DMS53 treated with DMSO at 0.1 percent for 48 hours (cell line): ENCODE results near the gene TIGD2.
A peak's percentile ranks its signal among the peaks of the same experiment; 100 is the strongest.
"Not testable (repeated sequence)": the region's sequence is repeated elsewhere in the genome, so short reads cannot be mapped to it uniquely, and the experiment has no call there.

Source experiments
- DNase-seq: peaks from one replicate; lab custom pipeline; 2025; ENCODE audit not compliant: unreplicated experiment; lab: John Stamatoyannopoulos, UW

Gene TIGD2

GRCh38 chr4:89119166-89119565 lies 7.8 kb downstream of the TIGD2 start:
- DNase-seq, result no peak

- no peak for DNase-seq
These were observed 8.5 kb downstream of the TIGD2 start for GRCh38 chr4:89119836-89120235.

- no peak for DNase-seq
These were observed 10.2 kb downstream of the TIGD2 start for GRCh38 chr4:89121387-89122068.

GRCh38 chr4:89123451-89123851 lies 12.1 kb downstream of the TIGD2 start:
- peak; percentile 23 for DNase-seq

- no peak for DNase-seq
These were observed 14.8 kb downstream of the TIGD2 start for GRCh38 chr4:89125901-89126782.

GRCh38 chr4:89129080-89129640 lies 17.8 kb downstream of the TIGD2 start:
- DNase-seq, result no peak

- no peak for DNase-seq
These were observed 23.5 kb downstream of the TIGD2 start for GRCh38 chr4:89134775-89135319.

GRCh38 chr4:89136525-89136924 lies 25.2 kb downstream of the TIGD2 start:
- no peak for DNase-seq

- DNase-seq, result no peak
These were observed 25.9 kb downstream of the TIGD2 start for GRCh38 chr4:89137231-89137630.

- no peak for DNase-seq
These were observed 26.4 kb downstream of the TIGD2 start for GRCh38 chr4:89137695-89138094.

GRCh38 chr4:89140168-89140759 lies 28.9 kb downstream of the TIGD2 start:
- peak; percentile 64 for DNase-seq

GRCh38 chr4:89142691-89143669 lies 31.6 kb downstream of the TIGD2 start:
- DNase-seq, result no peak

- not testable (repeated sequence) for DNase-seq
These were observed 33.3 kb downstream of the TIGD2 start for GRCh38 chr4:89144652-89145051.

GRCh38 chr4:89146196-89146595 lies 34.9 kb downstream of the TIGD2 start:
- DNase-seq, result no peak

- no peak for DNase-seq
These were observed 41.6 kb downstream of the TIGD2 start for GRCh38 chr4:89152972-89153371.

- DNase-seq, result no peak
These were observed 45.0 kb downstream of the TIGD2 start for GRCh38 chr4:89156174-89156914.

- no peak for DNase-seq
These were observed 46.2 kb downstream of the TIGD2 start for GRCh38 chr4:89157488-89158024.

- DNase-seq, result peak; percentile 58
These were observed 47.7 kb downstream of the TIGD2 start for GRCh38 chr4:89158884-89159503.

GRCh38 chr4:89160806-89161205 lies 49.5 kb downstream of the TIGD2 start:
- no peak for DNase-seq
